Kidney (tissue), 14 donors: Measurements from ENCODE around the gene GABARAPL2. TPM values are rescaled to one million over a fixed set of nuclear protein-coding genes. Genes with fewer than 3 reads are reported as not detected.
"Not testable (repeated sequence)": the region's sequence is repeated elsewhere in the genome, so short reads cannot be mapped to it uniquely, and the experiment has no call there.

Experiments
- DNase-seq, 5 donors: peaks; one replicate each; pipeline ENCODE4 v3.0.0-alpha.2; 2013 to 2020
- FAIRE-seq: peaks from 2 replicates; lab custom pipeline; 2012; peaks lifted over from hg19 to GRCh38; lab: Jason Lieb, UNC
- H3K27ac ChIP-seq, 2 donors: one replicate each; pipeline ENCODE4 v1.7.0; 2013; ENCODE audit warnings: low read depth in 2 of 2, low read length in 2 of 2, inconsistent platforms in 1 of 2
- H3K27me3 ChIP-seq: one replicate; pipeline ENCODE4 v1.7.1; 2013; ENCODE audit warnings: low read length, inconsistent platforms; ENCODE audit not compliant: control insufficient read depth, insufficient read depth
- H3K36me3 ChIP-seq, 3 donors: one replicate each; pipeline versions ENCODE4 v1.7.0 to v1.7.1; 2013; ENCODE audit warnings: low read length in 3 of 3, control low read depth in 1 of 3, inconsistent platforms in 1 of 3; ENCODE audit not compliant: insufficient read depth in 3 of 3, control insufficient read depth in 2 of 3
- H3K4me1 ChIP-seq, 3 donors: one replicate each; pipeline versions ENCODE4 v1.7.0 to v1.7.1; 2013; ENCODE audit warnings: low read length in 3 of 3, inconsistent platforms in 1 of 3, low read depth in 1 of 3; ENCODE audit not compliant: control insufficient read depth in 2 of 3, insufficient read depth in 2 of 3
- H3K4me3 ChIP-seq, 3 donors: one replicate each; pipeline versions ENCODE4 v1.7.0 to v1.8.1; 2013; ENCODE audit warnings: low read length in 3 of 3, control low read depth in 1 of 3, inconsistent platforms in 1 of 3
- H3K9ac ChIP-seq, 3 donors: one replicate each; pipeline versions ENCODE4 v1.7.0 to v1.7.1; 2013; ENCODE audit warnings: low read length in 3 of 3, control low read depth in 1 of 3, inconsistent platforms in 1 of 3
- H3K9me3 ChIP-seq, 3 donors: one replicate each; pipeline versions ENCODE4 v1.7.0 to v1.7.1; 2013; ENCODE audit warnings: low read length in 3 of 3, control low read depth in 1 of 3, inconsistent platforms in 1 of 3; ENCODE audit not compliant: control insufficient read depth in 2 of 3, insufficient read depth in 1 of 3
- CTCF ChIP-seq: IDR thresholded peaks from 3 replicates; pipeline ENCODE4 v1.5.1; 2012; ENCODE audit warnings: mild to moderate bottlenecking, moderate library complexity, borderline replicate concordance; ENCODE audit not compliant: insufficient read depth; ENCODE audit errors: extremely low read depth
- intact Hi-C: fragments of 100-400 bp; cut with DNase I; formaldehyde crosslinking; loops from one replicate; pipeline ENCODE4 v1.11.1; 2022
- polyA plus RNA-seq: library from polyadenylated mRNA; stranded (reverse); fragments of 350-450 nt; fragmentation: Illumina TruSeq; extraction: RNeasy Lipid Tissue Mini Kit (QIAGEN cat#74804); gene quantifications from one replicate; pipeline ENCODE4 v1.2.3, GENCODE V29; 2014; ENCODE audit warnings: low read depth, low replicate concordance; ENCODE audit not compliant: insufficient read depth
- total RNA-seq: library from RNA; stranded (reverse); fragmentation: NEBNext Ultra II Directional; extraction: Animal tissue kit (Norgen Biotek cat#: 25700); gene quantifications from one replicate; pipeline ENCODE4 v1.2.1, GENCODE V29; 2021
- donor health status: control.
- donor health status: control.
- donor health status: control.
- donor health status: control.
- donor health status: control.
- donor health status: DM: yes; HTN: yes; CAD: no.
- donor health status: Normal renal cell carcinoma (clear cell type).

The GABARAPL2 gene
- total and polyA plus RNA-seq, 2 donors from 2014 or later = 116 to 247 TPM

- no peaks in the 10 kb centered on the region for H3K27me3 ChIP-seq
- intact Hi-C loops = no loop called here
- H3K9ac ChIP-seq = no peak overlapping the region
- no peak overlapping the region for H3K4me3 ChIP-seq
- FAIRE-seq (no peak), DNase-seq (peak in 1 of 5 donors; percentile 39)
- no peaks in the 10 kb centered on the region for H3K9me3 ChIP-seq
- no peaks in the 10 kb centered on the region for H3K4me1 ChIP-seq
- TF ChIP-seq CTCF = no peak
- no peak overlapping the region for H3K27ac ChIP-seq
- H3K36me3 ChIP-seq = peaks cover 0 to 6% (median 0%) of the 10 kb centered on the region in 3 donors
Measured at GRCh38 chr16:75590920-75591843, 25.0 kb downstream of the GABARAPL2 start.

DNA sequence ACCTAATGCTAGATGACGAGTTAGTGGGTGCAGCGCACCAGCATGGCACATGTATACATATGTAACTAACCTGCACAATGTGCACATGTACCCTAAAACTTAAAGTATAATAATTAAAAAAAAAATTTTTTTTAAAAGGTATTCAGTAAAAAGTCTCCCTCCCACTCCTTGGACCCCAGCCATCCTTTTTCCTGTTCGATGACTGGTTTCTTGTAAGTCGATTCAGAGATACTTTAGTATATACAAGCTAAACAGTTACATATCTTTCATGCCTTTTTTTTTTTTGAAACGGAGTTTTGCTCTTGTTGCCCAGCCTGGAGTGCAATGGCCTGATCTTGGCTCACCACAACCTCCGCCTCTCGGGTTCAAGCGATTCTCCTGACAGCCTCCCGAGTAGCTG is 25.7 kb downstream of the GABARAPL2 start:
- H3K27me3 ChIP-seq, H3K4me1 ChIP-seq, H3K9ac ChIP-seq, intact Hi-C loops, H3K36me3 ChIP-seq, H3K4me3 ChIP-seq, FAIRE-seq, H3K9me3 ChIP-seq, DNase-seq, H3K27ac ChIP-seq: not testable (repeated sequence)

GRCh38 chr16:75593308-75593707 is 27.1 kb downstream of the GABARAPL2 start:
- FAIRE-seq (no peak), DNase-seq (no peak)
- intact Hi-C loops = no loop called here
- Histone ChIP-seq H3K4me3 (no peak overlapping the region), H3K27me3 (no peaks in the 10 kb centered on the region), H3K9ac (no peak overlapping the region), H3K36me3 (peaks cover 0 to 6% (median 4%) of the 10 kb centered on the region in 3 donors), H3K4me1 (no peaks in the 10 kb centered on the region), H3K27ac (no peak overlapping the region), H3K9me3 (no peaks in the 10 kb centered on the region)
- no peak for TF ChIP-seq CTCF
